Measurements from ENCODE around the gene HPSE2.

DNA sequence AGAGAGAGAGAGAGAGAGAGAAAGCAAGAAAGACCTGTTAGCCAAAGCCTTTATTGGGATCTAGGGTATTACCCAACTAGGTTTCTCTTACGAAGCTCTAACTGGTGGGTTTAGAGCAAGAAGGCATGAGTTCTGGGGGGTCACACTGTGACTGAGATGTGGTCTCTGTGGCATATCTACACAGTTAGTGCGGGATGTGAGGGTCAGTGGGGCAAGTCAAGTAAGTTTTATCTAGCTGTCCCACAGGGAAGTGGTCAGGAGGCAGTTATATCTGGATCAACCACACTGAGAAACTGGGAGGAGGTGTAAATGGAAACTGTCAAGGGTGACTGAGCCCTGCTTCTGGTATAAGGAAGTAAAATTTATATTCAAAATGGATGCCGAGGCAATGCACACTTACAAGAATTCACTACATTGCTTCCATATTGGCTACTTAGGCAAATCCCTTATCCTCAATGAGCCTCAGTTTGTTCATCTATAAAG lies 457.3 kb downstream of the HPSE2 start:
- no peak for TF ChIP-seq TAF1 (IDR thresholded peaks at IDR 0.05; ENCODE audit: low read depth, low read length)
- TF ChIP-seq POLR2AphosphoS5 (IDR thresholded peaks at IDR 0.05; ENCODE audit: low read depth, low read length) = no peak
- TF ChIP-seq POLR2A (IDR thresholded peaks at IDR 0.05; ENCODE audit: low read depth, low read length) = no peak
- TF ChIP-seq SPI1 (IDR thresholded peaks at IDR 0.05; ENCODE audit: low read depth, low read length) = no peak
- TF ChIP-seq POU2F2 (IDR thresholded peaks at IDR 0.05; ENCODE audit: low read depth, low read length) = no peak

Measured in GM12891 (cell line).